Measurements from ENCODE around the gene SMPD3. TPM values are rescaled to one million over a fixed set of nuclear protein-coding genes. Genes with fewer than 3 reads are reported as not detected.

SMPD3 gene
- total RNA-seq, 2 experiments from 2014 or later, result 0.89 to 1.1 TPM

- ChIA-PET POLR2A (interaction anchor here (0.6 to 3.2 kb wide), 3 partner anchors 22 to 386 kb away, joined by 3 to 18 read pairs (median 4); partner anchors contain the start of gene SMPD3), CTCF (no interaction called here)
- no peaks in the 10 kb centered on the region for H3K9me3 ChIP-seq (ENCODE audit: control insufficient read depth in 1 of 2, insufficient read depth in 1 of 2, low read length in 2 of 2)
- DNase-seq, result peak in 4 of 14 experiments; percentile 20 to 48 (median 30)
- peak overlapping the region; percentile 66 for H3K27ac Mint-ChIP-seq
- H3K36me3 Mint-ChIP-seq (ENCODE audit: low read depth), result no peaks in the 10 kb centered on the region
- H3K27me3 Mint-ChIP-seq, result no peaks in the 10 kb centered on the region
- no peaks in the 10 kb centered on the region for H3K36me3 ChIP-seq (ENCODE audit: insufficient read depth, low read length)
- H3K4me3 ChIP-seq (ENCODE audit: low read length), result peak overlapping the region; percentile 37
- peaks cover 48% of the 10 kb centered on the region for H3K4me1 Mint-ChIP-seq (ENCODE audit: low read depth)
- intact Hi-C loops (cut with DNase I, micrococcal nuclease), result loop anchor here in 1 of 2 experiments (5.0 kb wide), 1 partner anchor 68 kb away; no protein-coding TSS in a partner anchor
- peak; percentile 43 for ATAC-seq (ENCODE audit: poor library complexity)
- H3K27ac ChIP-seq (ENCODE audit: low read depth in 1 of 2, low read length in 2 of 2), result peak overlapping the region; percentile 34 to 43
- H3K4me1 ChIP-seq (ENCODE audit: insufficient read depth, low read length), result peaks cover 37% of the 10 kb centered on the region
- no peaks in the 10 kb centered on the region for H3K27me3 ChIP-seq (ENCODE audit: control insufficient read depth in 1 of 2, insufficient read depth in 2 of 2, low read length in 2 of 2)
- H3K9me3 Mint-ChIP-seq, result no peaks in the 10 kb centered on the region
- no peak for TF ChIP-seq CTCF (IDR thresholded peaks at IDR 0.05)
- peak overlapping the region; percentile 86 for H3K4me3 Mint-ChIP-seq
Measured at GRCh38 chr16:68469796-68470460, 21.6 kb upstream of the SMPD3 start.

GRCh38 chr16:68468842-68469241, 20.5 kb upstream of the SMPD3 start:
- no peak overlapping the region for H3K27ac ChIP-seq (ENCODE audit: low read depth in 1 of 2, low read length in 2 of 2)
- CTCF ChIA-PET, result no interaction called here

GRCh38 chr16:68466174-68466573, 17.9 kb upstream of the SMPD3 start:
- no peaks in the 10 kb centered on the region for H3K36me3 ChIP-seq (ENCODE audit: insufficient read depth, low read length)
- no peak overlapping the region for H3K4me3 ChIP-seq (ENCODE audit: low read length)
- CTCF ChIA-PET, result no interaction called here
- peaks cover 0 to 8% of the 10 kb centered on the region in 2 experiments for H3K9me3 ChIP-seq (ENCODE audit: control insufficient read depth in 1 of 2, insufficient read depth in 1 of 2, low read length in 2 of 2)
- H3K4me1 ChIP-seq (ENCODE audit: insufficient read depth, low read length), result peaks cover 32% of the 10 kb centered on the region
- ATAC-seq (ENCODE audit: poor library complexity), result no peak
- no peak overlapping the region for H3K27ac ChIP-seq (ENCODE audit: low read depth in 1 of 2, low read length in 2 of 2)
- DNase-seq, result no peak
- Mint-ChIP-seq H3K4me3 (no peak overlapping the region), H3K9me3 (peaks cover 2% of the 10 kb centered on the region), H3K36me3 (ENCODE audit: low read depth) (no peaks in the 10 kb centered on the region), H3K4me1 (ENCODE audit: low read depth) (peaks cover 44% of the 10 kb centered on the region), H3K27ac (no peak overlapping the region), H3K27me3 (no peaks in the 10 kb centered on the region)
- H3K27me3 ChIP-seq (ENCODE audit: control insufficient read depth in 1 of 2, insufficient read depth in 2 of 2, low read length in 2 of 2), result no peaks in the 10 kb centered on the region
- POLR2A ChIA-PET, result no interaction called here
- TF ChIP-seq CTCF (IDR thresholded peaks at IDR 0.05), result no peak
- intact Hi-C loops (cut with DNase I, micrococcal nuclease), result no loop called here

More at GRCh38 chr16:68468842-68469241, 20.5 kb upstream of the SMPD3 start:
- Histone ChIP-seq H3K4me1 (ENCODE audit: insufficient read depth, low read length) (peaks cover 37% of the 10 kb centered on the region), H3K27me3 (ENCODE audit: control insufficient read depth in 1 of 2, insufficient read depth in 2 of 2, low read length in 2 of 2) (no peaks in the 10 kb centered on the region), H3K4me3 (ENCODE audit: low read length) (no peak overlapping the region), H3K9me3 (ENCODE audit: control insufficient read depth in 1 of 2, insufficient read depth in 1 of 2, low read length in 2 of 2) (no peaks in the 10 kb centered on the region), H3K36me3 (ENCODE audit: insufficient read depth, low read length) (no peaks in the 10 kb centered on the region)
- H3K27ac Mint-ChIP-seq, result peak overlapping the region; percentile 66
- POLR2A ChIA-PET, result no interaction called here
- peaks cover 48% of the 10 kb centered on the region for H3K4me1 Mint-ChIP-seq (ENCODE audit: low read depth)
- TF ChIP-seq CTCF (IDR thresholded peaks at IDR 0.05), result no peak
- no peaks in the 10 kb centered on the region for H3K27me3 Mint-ChIP-seq
- peak in 1 of 14 experiments; percentile 15 for DNase-seq
- ATAC-seq (ENCODE audit: poor library complexity), result no peak
- intact Hi-C loops (cut with DNase I, micrococcal nuclease), result no loop called here
- H3K36me3 Mint-ChIP-seq (ENCODE audit: low read depth), result no peaks in the 10 kb centered on the region
- H3K4me3 Mint-ChIP-seq, result peak overlapping the region; percentile 2
- H3K9me3 Mint-ChIP-seq, result no peaks in the 10 kb centered on the region
